Measurements from ENCODE around the gene RTP5. TPM values are rescaled to one million over a fixed set of nuclear protein-coding genes. Genes with fewer than 3 reads are reported as not detected.
"Not testable (repeated sequence)": the region's sequence is repeated elsewhere in the genome, so short reads cannot be mapped to it uniquely, and the experiment has no call there.

The RTP5 gene
- polyA plus RNA-seq, 3 donors, result 0.10 TPM; not detected in 2

DNA sequence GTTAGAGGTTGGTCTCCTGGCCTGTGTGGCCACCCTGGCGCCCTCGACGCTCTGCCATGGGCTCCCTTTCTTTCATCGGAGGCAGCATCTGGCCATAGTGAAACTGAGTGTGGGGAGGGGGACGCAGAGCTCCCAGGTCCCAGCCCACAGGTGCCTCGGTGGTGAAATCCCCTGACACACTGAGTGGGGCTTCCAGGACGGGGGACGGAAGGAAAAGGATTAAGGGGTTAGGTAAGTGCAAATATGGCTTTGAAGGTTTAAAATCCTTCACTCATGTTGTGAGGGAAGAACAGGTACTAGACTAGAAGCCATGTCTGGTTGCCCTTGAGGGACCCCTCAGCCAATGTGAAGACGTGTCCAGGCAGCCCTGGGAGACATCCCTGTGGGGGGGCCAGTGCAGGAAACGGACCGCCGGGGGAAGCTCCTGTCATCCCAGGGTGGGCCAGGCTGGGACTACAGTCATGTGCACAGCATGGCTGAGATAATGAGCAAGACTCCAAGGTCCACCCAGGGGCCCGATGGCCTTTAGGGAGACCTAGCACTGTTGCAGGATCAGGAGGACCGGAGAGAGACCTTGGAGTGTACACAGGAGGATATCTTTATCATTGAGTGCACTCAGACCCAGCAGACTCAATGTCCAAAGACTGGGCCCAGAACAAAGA lies 36.3 kb downstream of the RTP5 start:
- H3K27ac ChIP-seq (ENCODE audit: low read depth, low read length), result no peak overlapping the region
- 68 to 93% (median 91%) methylated on average over 14 of the region's 14 CpGs for WGBS, 3 donors

DNA sequence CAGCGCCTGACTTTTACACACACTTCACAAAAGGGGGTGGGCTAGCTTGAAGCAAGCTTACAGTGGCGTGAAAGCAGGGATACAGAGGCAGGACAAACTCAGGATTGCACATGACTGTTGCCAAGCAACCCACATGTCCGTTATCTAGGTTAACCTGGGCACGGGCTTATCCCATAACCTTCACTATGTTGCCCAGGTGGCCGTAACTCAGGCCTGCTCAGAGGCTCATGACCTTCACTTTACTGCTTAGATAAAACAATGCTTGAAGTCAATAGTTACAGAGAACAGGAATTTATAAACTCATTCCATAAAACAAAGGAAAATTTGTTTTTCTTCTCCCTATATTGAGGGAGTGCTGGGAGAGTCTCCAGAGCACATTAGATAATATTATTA lies 36.8 kb downstream of the RTP5 start:
- not testable (repeated sequence) for H3K27ac ChIP-seq (ENCODE audit: low read depth, low read length)
- 33 to 96% (median 95%) methylated on average over 5 of the region's 5 CpGs for WGBS, 3 donors

DNA sequence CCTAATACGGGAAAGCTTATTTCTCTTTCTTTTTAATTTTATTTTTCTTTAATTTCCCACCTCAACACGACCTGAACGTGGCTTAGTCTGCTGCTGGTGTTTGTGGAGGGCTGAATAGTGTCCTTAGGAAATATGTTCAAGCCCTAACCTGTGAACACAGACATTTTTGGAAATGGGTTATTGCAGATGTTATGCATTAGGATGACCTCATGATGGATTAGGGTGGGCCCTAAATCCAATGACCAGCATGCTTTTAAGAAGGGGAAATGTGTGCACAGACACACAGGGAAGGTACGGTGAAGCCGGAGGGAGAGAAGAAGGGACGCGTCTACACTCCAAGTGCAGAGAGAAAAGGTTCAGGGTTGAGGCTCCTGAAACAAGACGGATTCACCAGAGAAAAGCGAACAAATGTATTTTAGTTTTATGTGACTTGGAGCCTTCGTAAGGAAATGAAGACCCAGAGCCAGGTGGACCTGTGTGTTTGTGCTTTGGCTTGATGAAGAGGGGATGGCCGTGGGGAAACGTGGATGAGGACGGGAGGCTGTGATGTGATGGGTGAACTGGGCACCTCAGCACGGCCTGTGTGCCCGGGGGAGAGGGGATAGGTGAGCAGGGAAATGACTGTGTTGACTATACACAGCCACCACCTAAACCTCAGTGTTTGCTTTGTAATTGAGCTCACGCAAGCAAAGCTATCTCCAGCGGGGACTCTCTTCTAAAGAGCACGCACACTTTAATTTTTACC lies 37.5 kb downstream of the RTP5 start:
- 53 to 92% (median 88%) methylated on average over 18 of the region's 18 CpGs for WGBS, 3 donors

DNA sequence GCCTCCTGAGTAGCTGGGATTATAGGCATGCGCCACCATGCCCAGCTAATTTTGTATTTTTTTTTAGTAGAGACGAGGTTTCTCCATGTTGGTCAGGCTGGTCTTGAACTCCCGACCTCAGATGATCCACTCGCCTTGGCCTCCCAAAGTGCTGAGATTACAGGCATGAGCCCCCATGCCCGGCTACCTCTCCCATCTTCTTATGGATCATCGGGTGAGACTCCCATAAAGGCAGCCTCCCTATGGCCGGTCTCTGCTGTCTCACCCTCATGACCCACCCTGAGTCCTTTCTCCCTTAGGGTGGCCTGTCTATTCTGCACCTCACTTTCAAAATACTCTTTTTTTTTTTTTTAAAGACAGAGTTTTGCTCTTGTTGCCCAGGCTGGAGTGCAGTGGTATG lies 38.3 kb downstream of the RTP5 start:
- WGBS, 3 donors, result 96% methylated on average over 7 of the region's 7 CpGs
- H3K27ac ChIP-seq (ENCODE audit: low read depth, low read length), result not testable (repeated sequence)

More for the DNA sequence above, 37.5 kb downstream of the RTP5 start:
- H3K27ac ChIP-seq (ENCODE audit: low read depth, low read length), result no peak overlapping the region

DNA sequence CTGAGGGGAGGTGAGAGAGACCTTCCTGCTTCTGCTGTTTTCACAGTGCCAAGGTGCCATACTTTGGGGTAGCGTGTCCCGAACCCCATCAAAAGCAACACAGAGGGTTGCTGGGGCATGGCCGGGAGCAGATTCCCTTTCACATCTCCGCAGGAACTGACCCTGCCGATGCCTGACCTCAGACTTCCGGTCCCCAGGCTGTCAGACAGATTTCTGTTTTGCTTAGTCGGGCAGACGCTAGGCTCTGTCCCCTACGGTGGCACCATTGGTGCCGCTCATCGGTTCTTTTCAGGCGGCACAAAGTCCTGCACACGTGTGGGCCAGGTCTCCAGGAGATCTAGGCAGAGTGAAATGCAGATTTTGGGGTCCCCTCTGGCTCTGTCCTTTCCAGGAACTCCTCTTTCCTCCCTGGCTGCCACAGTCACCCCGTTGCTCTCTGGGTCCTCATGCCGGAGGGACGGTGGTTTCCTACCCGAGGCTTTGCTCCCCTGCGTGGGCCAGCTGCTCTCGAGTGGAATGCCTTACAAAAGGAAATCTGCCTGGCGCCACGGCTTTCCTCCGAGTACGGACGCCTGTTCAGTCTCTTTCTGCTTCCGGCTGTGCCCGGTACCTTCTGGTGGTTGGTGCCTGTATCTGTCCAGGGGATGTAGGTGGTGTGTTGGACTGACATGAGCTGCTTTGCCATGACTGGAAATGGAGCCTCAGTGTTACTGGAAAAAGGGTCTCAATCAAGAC lies 39.3 kb downstream of the RTP5 start:
- H3K27ac ChIP-seq (ENCODE audit: low read depth, low read length), result no peak overlapping the region
- 87 to 91% (median 87%) methylated on average over 26 of the region's 26 CpGs for WGBS, 3 donors

DNA sequence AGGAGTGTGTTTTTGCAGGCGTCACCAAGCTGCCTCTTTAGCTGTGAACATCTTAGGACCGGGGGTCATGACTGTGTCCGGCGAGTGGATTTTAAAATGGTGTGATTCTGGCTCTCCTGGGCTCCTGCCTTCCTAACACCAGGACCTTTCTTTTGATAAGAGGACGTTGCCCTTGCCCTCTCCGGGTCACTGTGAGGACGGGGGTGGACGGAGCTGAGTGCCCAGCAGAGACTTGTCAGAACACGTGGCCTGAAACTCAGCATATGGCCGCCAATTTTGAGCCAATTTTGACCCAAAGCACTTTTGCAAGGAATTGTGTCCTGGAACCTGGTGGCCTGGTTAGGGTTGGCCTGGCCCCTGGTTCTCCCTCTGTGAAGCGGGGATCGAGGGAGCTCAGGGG lies 40.2 kb downstream of the RTP5 start:
- 60 to 94% (median 92%) methylated on average over 12 of the region's 12 CpGs for WGBS, 3 donors
- H3K27ac ChIP-seq (ENCODE audit: low read depth, low read length), result no peak overlapping the region

DNA sequence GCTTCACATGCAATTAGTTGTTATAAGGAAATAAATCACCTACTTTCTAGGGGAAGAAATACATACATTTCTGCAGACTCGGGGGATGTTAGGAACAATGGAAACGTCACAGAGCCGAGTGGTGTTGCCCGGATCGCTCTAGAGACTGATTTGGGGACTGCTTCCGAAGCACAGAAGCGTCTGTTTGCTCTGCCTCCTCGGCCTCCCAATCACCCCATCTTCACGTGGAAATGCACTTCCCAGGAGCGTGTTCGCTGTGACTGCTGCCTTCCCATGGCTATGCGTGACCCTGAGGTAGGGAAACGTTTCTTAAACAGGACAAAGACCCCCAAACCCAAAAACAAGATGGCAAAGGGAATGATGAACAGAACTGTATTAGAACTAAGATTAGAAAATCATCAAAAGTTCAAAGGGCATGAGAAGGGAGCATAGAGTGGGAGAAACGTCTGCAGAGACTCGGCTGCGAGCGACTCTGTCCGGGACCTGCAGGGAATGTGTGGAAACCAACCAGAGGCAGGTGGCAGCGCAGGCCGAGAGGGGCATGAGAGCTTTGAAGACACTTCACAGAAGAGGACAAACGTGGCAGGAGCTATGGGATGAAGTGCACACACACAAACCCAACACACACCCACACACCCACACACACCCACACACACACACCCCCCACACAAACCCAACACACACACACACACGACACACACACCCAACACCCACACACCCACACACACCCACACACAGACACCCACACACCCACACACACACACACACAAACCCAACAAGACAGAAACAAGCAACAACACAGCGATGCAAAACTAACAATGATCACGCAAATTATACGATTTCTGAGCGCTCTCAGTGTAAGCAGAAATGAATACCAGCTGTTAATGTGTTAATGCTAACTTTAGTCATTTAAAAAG lies 41.3 kb downstream of the RTP5 start:
- no peak overlapping the region for H3K27ac ChIP-seq (ENCODE audit: low read depth, low read length)
- 91 to 95% (median 93%) methylated on average over 26 of the region's 26 CpGs for WGBS, 3 donors

DNA sequence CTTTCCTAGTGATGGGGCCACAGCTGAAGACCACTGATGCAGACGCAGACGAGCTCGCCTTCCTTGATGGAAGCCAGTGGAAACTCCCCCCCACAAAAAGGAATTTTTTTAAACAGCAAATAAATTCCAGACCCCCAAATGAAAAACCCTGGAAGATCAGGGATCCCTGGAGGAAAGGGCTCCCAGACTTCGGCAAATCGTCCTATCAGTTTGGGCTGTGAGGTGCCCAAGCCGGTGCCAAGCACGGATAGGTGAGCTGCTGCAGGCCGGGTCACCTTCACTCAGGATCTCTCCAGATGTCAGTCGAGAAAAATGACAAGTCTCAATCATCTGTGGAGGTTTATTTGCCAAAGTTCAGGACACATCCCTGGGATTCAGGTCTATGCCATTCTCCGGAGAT lies 42.0 kb downstream of the RTP5 start:
- WGBS, 3 donors, result 86 to 97% (median 87%) methylated on average over 10 of the region's 10 CpGs
- no peak overlapping the region for H3K27ac ChIP-seq (ENCODE audit: low read depth, low read length)

DNA sequence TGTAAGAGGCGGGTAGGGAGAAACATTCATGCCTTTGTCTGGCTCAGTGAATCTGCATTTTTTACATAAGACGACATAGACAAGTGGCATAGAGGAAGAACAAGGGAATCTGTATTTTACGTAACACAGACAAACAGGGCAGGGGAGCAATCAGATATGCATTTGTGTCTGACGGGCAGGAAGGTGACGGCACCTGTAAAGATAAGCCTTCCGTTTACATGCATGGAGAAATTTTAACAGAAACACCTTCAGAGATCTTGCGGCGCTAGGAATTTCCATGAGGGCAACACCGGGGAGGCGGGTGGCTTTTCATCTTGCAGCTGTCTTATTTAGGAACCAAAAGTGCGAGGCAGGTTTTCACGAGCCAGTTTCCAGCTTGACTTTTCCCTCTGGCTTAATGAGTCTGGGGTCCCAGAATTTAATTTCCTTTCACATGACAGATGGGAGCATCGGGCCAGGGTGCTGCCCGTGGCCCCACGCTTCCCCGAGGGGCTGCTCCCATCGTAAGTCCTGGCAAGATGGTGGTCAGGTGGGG lies 42.6 kb downstream of the RTP5 start:
- H3K27ac ChIP-seq (ENCODE audit: low read depth, low read length), result no peak overlapping the region
- 71 to 96% (median 84%) methylated on average over 17 of the region's 17 CpGs for WGBS, 3 donors

DNA sequence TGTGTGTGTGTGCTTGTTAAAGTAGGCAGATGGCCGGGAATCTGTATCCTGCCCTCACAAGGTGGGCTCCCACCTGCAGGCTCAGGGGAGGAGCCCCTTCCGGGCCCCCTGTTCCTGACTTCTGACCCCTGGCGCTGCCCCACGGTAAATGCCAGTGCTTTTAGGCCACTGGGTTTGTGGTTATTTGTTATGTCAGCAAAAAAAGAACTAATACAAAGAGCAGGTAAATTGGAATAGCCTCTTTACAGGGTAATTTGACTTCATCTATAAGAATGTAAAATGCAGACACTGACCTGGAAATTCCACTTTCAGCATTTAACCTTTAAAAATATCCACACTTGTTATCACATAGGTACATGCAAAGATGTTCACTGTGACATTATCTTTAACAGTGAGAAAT lies 44.2 kb downstream of the RTP5 start:
- no peak overlapping the region for H3K27ac ChIP-seq (ENCODE audit: low read depth, low read length)
- 97 to 98% (median 98%) methylated on average over 4 of the region's 4 CpGs for WGBS, 3 donors

DNA sequence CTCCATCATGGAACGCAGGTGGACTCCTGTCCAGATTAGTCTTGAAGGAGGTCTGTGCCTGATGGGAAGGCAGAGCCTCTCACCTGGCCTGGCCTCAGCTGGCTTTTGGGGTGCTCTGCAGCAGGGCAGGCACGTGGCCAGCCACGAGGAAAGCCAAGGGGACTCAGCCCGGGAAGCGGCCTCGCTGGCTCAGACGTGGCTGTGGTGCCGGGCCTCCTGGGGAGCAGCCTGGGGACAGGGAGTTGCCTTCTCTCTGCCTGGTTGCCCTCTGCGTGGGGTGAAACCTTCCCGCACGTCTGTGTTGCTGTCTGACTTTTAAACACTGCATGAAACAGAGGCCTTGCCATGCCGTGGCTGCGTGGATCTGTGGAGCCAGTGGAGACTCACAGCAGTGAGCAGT lies 45.0 kb downstream of the RTP5 start:
- 91 to 97% (median 96%) methylated on average over 13 of the region's 13 CpGs for WGBS, 3 donors
- no peak overlapping the region for H3K27ac ChIP-seq (ENCODE audit: low read depth, low read length)

DNA sequence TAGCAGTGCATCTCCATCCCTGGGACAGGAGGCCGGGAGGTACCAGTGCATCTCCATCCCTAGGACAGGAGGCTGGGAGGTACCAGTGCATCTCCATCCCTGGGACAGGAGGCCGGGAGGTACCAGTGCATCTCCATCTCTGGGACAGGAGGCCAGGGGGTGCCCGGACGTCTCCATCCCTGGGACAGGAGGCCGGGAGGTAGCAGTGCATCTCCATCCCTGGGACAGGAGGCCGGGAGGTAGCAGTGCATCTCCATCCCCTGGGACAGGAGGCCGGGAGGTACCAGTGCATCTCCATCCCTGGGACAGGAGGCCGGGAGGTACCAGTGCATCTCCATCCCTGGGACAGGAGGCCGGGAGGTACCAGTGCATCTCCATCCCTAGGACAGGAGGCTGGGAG lies 52.1 kb downstream of the RTP5 start:
- WGBS, 3 donors, result 89 to 98% (median 92%) methylated on average over 8 of the region's 9 CpGs
- not testable (repeated sequence) for H3K27ac ChIP-seq (ENCODE audit: low read depth, low read length)

DNA sequence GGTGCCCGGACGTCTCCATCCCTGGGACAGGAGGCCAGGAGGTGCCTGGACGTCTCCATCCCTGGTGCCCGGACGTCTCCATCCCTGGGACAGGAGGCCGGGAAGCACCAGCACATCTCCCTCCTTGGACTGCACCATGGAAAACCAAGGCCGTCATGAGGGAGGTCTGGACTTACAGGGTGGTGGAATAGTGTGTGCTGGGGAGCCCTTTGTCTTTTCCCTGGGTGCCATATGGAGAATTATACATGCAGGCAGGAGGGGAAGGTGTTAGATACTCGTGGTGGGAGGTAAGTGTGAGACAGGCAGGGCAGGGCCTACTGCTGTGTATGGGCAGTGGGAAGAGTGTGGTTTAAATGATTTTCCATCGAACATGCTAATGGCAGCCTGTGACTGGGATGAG lies 52.9 kb downstream of the RTP5 start:
- no peak overlapping the region for H3K27ac ChIP-seq (ENCODE audit: low read depth, low read length)
- WGBS, 3 donors, result 85 to 92% (median 89%) methylated on average over 7 to 9 of the region's 9 CpGs

DNA sequence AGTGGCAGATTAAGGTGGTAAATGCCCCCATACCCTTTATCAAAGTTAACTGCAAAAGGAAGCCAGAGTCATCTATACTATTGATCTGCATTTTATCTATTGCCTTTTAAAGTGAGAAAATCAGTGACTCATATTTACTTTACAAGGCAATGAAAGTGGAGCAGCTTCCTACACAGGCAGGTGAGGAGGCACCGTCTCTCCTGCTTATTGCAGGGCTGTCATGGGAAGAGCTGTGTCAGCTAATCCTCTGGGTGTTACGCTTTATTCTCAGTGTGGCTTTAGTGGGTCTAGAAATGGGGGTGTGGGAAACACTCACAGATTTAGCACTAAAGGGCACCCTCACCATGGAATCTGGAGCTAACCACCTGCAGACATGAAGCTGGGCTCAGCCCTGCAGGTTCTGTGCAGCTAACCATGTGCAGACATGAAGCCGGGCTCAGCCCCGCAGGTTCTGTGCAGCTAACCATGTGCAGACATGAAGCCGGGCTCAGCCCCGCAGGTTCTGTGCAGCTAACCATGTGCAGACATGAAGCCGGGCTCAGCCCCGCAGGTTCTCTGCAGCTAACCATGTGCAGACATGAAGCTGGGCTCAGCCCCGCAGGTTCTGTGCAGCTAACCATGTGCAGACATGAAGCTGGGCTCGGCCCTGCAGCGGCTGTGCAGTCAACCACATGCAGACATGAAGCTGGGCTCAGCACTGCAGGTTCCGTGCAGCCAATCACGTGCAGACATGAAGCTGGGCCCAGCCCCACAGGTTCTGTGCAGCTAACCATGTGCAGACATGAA lies 53.5 kb downstream of the RTP5 start:
- 79 to 82% (median 81%) methylated on average over 13 of the region's 13 CpGs for WGBS, 3 donors

More for the DNA sequence above, 53.5 kb downstream of the RTP5 start:
- H3K27ac ChIP-seq (ENCODE audit: low read depth, low read length), result not testable (repeated sequence)
